ENCODE data around the gene RHBDF1.
A peak's percentile ranks its signal among the peaks of the same experiment; 100 is the strongest.

Gene RHBDF1

DNA sequence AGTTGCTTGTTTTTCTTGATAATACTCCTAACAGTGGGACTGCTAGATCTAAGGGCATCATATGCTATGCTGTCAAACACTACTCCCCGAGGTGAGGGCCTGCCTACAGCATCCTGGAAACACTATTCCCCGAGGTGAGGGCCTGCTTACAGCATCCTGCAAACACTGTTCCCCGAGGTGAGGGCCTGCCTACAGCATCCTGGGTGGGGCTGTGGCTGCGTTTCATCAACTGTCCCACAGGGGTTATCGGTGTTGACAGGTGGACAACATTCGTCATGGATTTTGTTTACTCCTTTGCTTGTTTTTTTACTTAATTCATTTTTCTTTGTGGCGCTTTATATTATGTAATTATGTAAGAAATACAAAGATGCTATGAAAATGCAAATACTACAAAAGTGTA is 43.6 kb upstream of the RHBDF1 start:
- H3K4me3 ChIP-seq (ENCODE audit: low read depth, low read length), result no peak overlapping the region
- DNase-seq (ENCODE audit: low read depth), result no peak
- in situ Hi-C loops (cut with HindIII; ENCODE audit: low sequenced_read_pairs), result no loop called here
- TF ChIP-seq, protein P1, sequence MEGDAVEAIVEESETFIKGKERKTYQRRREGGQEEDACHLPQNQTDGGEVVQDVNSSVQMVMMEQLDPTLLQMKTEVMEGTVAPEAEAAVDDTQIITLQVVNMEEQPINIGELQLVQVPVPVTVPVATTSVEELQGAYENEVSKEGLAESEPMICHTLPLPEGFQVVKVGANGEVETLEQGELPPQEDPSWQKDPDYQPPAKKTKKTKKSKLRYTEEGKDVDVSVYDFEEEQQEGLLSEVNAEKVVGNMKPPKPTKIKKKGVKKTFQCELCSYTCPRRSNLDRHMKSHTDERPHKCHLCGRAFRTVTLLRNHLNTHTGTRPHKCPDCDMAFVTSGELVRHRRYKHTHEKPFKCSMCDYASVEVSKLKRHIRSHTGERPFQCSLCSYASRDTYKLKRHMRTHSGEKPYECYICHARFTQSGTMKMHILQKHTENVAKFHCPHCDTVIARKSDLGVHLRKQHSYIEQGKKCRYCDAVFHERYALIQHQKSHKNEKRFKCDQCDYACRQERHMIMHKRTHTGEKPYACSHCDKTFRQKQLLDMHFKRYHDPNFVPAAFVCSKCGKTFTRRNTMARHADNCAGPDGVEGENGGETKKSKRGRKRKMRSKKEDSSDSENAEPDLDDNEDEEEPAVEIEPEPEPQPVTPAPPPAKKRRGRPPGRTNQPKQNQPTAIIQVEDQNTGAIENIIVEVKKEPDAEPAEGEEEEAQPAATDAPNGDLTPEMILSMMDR (IDR thresholded peaks at IDR 0.05; ENCODE audit: low read depth, low read length, missing control alignments), result no peak

DNA sequence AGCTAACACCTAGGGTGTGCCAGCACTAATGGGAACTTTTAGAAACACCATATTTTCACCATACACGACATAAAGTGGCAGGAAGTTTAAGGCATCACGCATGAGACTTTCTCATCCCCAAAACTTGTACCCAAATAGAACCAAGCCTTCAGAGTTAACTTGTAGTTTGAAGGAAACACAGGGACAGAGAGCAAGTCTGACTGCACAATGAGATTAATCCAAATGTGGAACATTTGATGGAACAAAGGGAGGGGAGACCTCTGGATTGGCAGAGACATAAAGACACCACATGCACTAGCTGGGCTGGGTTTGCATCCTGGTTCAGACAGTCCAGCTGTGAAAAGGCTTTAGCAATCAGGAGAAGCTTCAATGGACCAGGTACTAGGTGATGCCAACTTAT is 41.9 kb upstream of the RHBDF1 start:
- TF ChIP-seq, protein P1 (IDR thresholded peaks at IDR 0.05; ENCODE audit: low read depth, low read length, missing control alignments), result no peak
- DNase-seq (ENCODE audit: low read depth), result no peak
- no peak overlapping the region for H3K4me3 ChIP-seq (ENCODE audit: low read depth, low read length)
- in situ Hi-C loops (cut with HindIII; ENCODE audit: low sequenced_read_pairs), result no loop called here

- no peak for DNase-seq (ENCODE audit: low read depth)
- TF ChIP-seq, protein P1 (IDR thresholded peaks at IDR 0.05; ENCODE audit: low read depth, low read length, missing control alignments), result no peak
- in situ Hi-C loops (cut with HindIII; ENCODE audit: low sequenced_read_pairs), result no loop called here
- H3K4me3 ChIP-seq (ENCODE audit: low read depth, low read length), result no peak overlapping the region
Measured at GRCh38 chr16:112153-112840, 39.9 kb upstream of the RHBDF1 start.

GRCh38 chr16:106623-107324 is 34.3 kb upstream of the RHBDF1 start:
- in situ Hi-C loops (cut with HindIII; ENCODE audit: low sequenced_read_pairs), result no loop called here
- peak; percentile 80 for DNase-seq (ENCODE audit: low read depth)
- TF ChIP-seq, protein P1 (IDR thresholded peaks at IDR 0.05; ENCODE audit: low read depth, low read length, missing control alignments), result peak; percentile 80
- no peak overlapping the region for H3K4me3 ChIP-seq (ENCODE audit: low read depth, low read length)

DNA sequence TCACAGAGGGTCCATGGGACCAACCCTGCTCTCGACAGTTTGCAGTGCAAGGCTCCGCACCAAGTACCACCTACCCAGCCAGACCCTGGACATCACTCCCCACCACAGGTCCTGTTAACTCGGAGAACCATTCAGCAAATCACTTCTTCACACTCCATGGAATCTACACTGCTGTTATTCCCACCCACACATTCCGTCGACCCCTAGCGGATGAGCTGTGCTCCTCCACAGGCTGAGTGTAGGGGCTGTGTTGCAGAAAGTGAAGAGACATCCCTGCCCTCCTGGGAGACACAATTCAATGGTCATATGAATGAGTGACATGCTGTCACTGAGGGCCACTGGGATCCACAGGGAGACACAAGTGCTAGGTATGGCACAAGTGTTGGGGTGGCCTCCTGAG is 33.1 kb upstream of the RHBDF1 start:
- no peak overlapping the region for H3K4me3 ChIP-seq (ENCODE audit: low read depth, low read length)
- no peak for DNase-seq (ENCODE audit: low read depth)
- in situ Hi-C loops (cut with HindIII; ENCODE audit: low sequenced_read_pairs), result no loop called here
- TF ChIP-seq, protein P1 (IDR thresholded peaks at IDR 0.05; ENCODE audit: low read depth, low read length, missing control alignments), result no peak

DNA sequence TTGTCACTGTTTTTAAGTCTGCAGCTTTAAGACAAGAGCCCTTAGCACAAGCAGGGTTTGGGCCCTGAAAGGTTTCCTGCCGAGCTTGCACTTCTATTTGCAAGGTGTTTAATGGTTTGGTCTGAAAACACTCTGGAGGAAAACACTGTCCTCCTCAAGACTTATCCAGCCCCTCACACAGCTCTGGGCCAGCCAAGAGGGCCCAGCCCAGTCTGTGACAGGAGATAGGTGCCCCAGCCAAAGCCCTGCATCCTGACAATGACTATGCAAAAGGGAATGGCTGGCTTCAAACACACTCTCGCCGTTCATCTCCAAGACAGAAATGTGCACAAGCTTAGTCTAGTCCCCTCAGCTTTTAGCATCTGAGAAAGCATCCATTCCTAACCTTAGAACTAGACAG is 32.5 kb upstream of the RHBDF1 start:
- DNase-seq (ENCODE audit: low read depth), result no peak
- TF ChIP-seq, protein P1 (IDR thresholded peaks at IDR 0.05; ENCODE audit: low read depth, low read length, missing control alignments), result no peak
- no peak overlapping the region for H3K4me3 ChIP-seq (ENCODE audit: low read depth, low read length)
- in situ Hi-C loops (cut with HindIII; ENCODE audit: low sequenced_read_pairs), result no loop called here
